Psoas muscle (tissue), 8 donors: ENCODE results near the gene BIRC7. TPM values are rescaled to one million over a fixed set of nuclear protein-coding genes. Genes with fewer than 3 reads are reported as not detected.

Experiments used
- ATAC-seq, 4 donors: fragments of 200-7000 bp; cut with Tn5 transposase; one replicate each; pipeline ENCODE4 v1.9.1; 2020; ENCODE audit warnings: moderate library complexity in 3 of 4, mild to moderate bottlenecking in 2 of 4
- DNase-seq, 2 donors: peaks; one replicate each; pipeline ENCODE4 v3.0.0-alpha.2; 2020
- H3K27ac ChIP-seq: fragments of 200-600 bp; one replicate; pipeline ENCODE4 v1.8.0; 2022
- H3K27me3 ChIP-seq, 3 donors: fragments of 200-600 bp in 1 of 3; one replicate each; pipeline versions ENCODE4 v1.6.1 to v1.8.0; 2013 to 2022; ENCODE audit warnings: low read length in 2 of 3, mild to moderate bottlenecking in 2 of 3, moderate library complexity in 1 of 3; ENCODE audit not compliant: insufficient read depth in 3 of 3
- H3K36me3 ChIP-seq, 2 donors: fragments of 200-600 bp in 1 of 2; one replicate each; pipeline versions ENCODE4 v1.6.1 to v1.8.0; 2013 to 2022; ENCODE audit warnings: low read depth in 1 of 2, mild to moderate bottlenecking in 1 of 2, moderate library complexity in 1 of 2; ENCODE audit not compliant: insufficient read depth in 1 of 2
- H3K4me1 ChIP-seq: fragments of 200-600 bp; one replicate; pipeline ENCODE4 v1.8.0; 2022
- H3K4me3 ChIP-seq: fragments of 200-600 bp; one replicate; pipeline ENCODE4 v1.8.0; 2022; ENCODE audit warnings: mild to moderate bottlenecking
- H3K9me3 ChIP-seq: fragments of 200-600 bp; one replicate; pipeline ENCODE4 v1.8.0; 2022
- WGBS, 3 donors: extraction: QIAGEN DNeasy Blood & Tissue Kit; methylation state at CpG; one replicate each; pipeline versions ENCODE4 v1.1.6 to v1.1.7; 2013; 5-methylcytosine and 5-hydroxymethylcytosine counted together
- intact Hi-C, 2 donors: fragments of 100-400 bp; cut with DNase I; formaldehyde crosslinking; loops; one replicate each; pipeline versions ENCODE4 v1.11.0 to v1.14.2; 2022
- polyA plus RNA-seq, 3 donors: library from polyadenylated mRNA; stranded (reverse); fragments of 200-250 nt; gene quantifications; one replicate each; pipeline ENCODE4 v1.2.3, GENCODE V29; 2013
- total RNA-seq, 4 donors: library from RNA; stranded (reverse); fragmentation: NEBNext Ultra II Directional in 2 of 4; extraction: Animal tissue kit (Norgen Biotek cat#: 25700) in 2 of 4; gene quantifications; one replicate each; pipeline versions ENCODE4 v1.2.1 to v1.2.4, GENCODE V29; 2021 to 2023
- TF ChIP-seq, protein P1 (sequence below): fragments of 200-600 bp; IDR thresholded peaks from one replicate; pipeline ENCODE4 v1.8.0; 2022; ENCODE audit warnings: antibody characterized with exemption
- donor health status: healthy with polysubstance abuse.
- donor health status: DM: no; HTN: no; CAD: no; lungs with moderate emphysema.
- donor health status: Bipolar disorder and iron deficiency.
- donor health status: healthy.
- donor health status: DM: yes; HTN: yes; CAD: no.
- donor health status: DM: no; HTN: no; CAD: no.
- donor health status: DM: no; HTN: no; CAD: no.
- donor health status: DM: yes; HTN: yes; CAD: no.

BIRC7 gene
- total and polyA plus RNA-seq, 7 donors: 0.04 TPM; not detected in 6

DNA sequence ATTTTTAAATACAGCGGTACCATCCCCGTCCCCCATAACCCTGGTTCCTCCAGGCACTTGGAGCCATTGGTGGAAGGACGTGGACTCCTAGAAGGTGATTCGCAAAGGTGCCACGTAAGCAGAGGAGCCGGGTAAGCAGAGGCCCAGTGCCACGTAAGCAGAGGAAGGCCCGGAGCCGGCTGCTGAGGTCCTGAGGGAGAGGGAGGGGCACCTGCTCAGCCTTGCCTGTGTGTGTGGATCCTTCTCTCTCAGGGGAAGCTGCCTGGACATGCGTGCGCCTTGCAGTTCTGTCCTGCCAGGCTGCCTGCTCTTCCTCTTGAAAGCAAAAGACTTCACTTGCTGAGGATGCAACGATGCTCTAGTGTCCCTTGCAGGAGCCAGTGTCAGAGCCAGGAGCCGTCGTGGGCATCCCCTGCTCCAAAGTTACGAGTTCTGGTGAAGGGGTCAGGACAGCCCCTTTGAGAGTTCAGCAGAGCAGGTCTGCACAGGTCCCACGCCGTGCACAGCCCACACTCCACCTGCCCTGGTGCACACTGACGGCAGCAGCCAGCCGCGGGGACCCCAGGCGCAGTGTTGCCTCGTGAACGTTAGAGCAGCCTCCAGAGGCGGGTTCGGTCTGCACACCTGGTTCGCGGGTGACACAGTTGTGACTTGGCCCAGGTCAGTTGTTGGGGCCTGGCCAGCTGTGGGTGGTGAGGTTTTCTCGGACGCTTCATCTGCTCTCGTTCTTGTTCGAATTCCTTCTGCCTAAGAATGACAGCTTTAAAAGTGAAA lies 20.4 kb downstream of the BIRC7 start:
- TF ChIP-seq, protein P1, sequence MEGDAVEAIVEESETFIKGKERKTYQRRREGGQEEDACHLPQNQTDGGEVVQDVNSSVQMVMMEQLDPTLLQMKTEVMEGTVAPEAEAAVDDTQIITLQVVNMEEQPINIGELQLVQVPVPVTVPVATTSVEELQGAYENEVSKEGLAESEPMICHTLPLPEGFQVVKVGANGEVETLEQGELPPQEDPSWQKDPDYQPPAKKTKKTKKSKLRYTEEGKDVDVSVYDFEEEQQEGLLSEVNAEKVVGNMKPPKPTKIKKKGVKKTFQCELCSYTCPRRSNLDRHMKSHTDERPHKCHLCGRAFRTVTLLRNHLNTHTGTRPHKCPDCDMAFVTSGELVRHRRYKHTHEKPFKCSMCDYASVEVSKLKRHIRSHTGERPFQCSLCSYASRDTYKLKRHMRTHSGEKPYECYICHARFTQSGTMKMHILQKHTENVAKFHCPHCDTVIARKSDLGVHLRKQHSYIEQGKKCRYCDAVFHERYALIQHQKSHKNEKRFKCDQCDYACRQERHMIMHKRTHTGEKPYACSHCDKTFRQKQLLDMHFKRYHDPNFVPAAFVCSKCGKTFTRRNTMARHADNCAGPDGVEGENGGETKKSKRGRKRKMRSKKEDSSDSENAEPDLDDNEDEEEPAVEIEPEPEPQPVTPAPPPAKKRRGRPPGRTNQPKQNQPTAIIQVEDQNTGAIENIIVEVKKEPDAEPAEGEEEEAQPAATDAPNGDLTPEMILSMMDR: no peak
- ATAC-seq (no peak), DNase-seq (no peak)
- Histone ChIP-seq H3K27ac (no peak overlapping the region), H3K4me3 (no peak overlapping the region), H3K4me1 (peaks cover 2% of the 10 kb centered on the region), H3K27me3 (peaks cover 0 to 79% (median 30%) of the 10 kb centered on the region in 3 donors), H3K36me3 (no peaks in the 10 kb centered on the region), H3K9me3 (no peaks in the 10 kb centered on the region)
- 59 to 63% (median 62%) methylated on average over 31 of the region's 31 CpGs for whole genome bisulfite sequencing, 3 donors
- intact Hi-C loops: no loop called here

- Histone ChIP-seq H3K4me1 (peaks cover 2% of the 10 kb centered on the region), H3K27ac (no peak overlapping the region), H3K9me3 (no peaks in the 10 kb centered on the region), H3K27me3 (peaks cover 0 to 76% (median 29%) of the 10 kb centered on the region in 3 donors), H3K36me3 (no peaks in the 10 kb centered on the region), H3K4me3 (no peak overlapping the region)
- TF ChIP-seq, protein P1: no peak
- intact Hi-C loops: no loop called here
- ATAC-seq (no peak), DNase-seq (no peak)
- 87 to 94% (median 91%) methylated on average over 4 of the region's 4 CpGs for WGBS, 3 donors
Observed at GRCh38 chr20:63256954-63257353, 21.2 kb downstream of the BIRC7 start.

DNA sequence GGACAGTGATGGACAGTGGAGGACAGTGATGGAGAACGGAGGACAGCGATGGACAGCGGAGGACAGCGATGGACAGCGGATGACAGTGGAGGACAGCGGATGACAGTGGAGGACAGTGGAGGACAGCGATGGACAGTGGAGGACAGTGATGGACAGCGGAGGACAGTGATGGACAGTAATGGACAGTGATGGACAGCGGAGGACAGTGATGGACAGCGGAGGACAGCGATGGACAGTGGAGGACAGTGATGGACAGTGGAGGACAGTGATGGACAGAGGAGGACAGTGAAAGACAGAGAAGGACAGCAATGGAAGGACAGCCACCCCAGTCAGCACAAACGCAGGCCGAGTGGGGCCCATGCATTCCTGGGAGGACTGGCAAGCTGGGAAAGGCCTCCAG lies 21.9 kb downstream of the BIRC7 start:
- 88 to 92% (median 89%) methylated on average over 10 to 13 of the region's 13 CpGs for WGBS, 3 donors
- Histone ChIP-seq H3K9me3 (no peaks in the 10 kb centered on the region), H3K4me3 (no peak overlapping the region), H3K27me3 (peaks cover 0 to 71% (median 26%) of the 10 kb centered on the region in 3 donors), H3K4me1 (peaks cover 2% of the 10 kb centered on the region), H3K27ac (no peak overlapping the region), H3K36me3 (no peaks in the 10 kb centered on the region)
- ATAC-seq: no peak
- no peak for DNase-seq
- TF ChIP-seq, protein P1: no peak
- intact Hi-C loops: no loop called here

DNA sequence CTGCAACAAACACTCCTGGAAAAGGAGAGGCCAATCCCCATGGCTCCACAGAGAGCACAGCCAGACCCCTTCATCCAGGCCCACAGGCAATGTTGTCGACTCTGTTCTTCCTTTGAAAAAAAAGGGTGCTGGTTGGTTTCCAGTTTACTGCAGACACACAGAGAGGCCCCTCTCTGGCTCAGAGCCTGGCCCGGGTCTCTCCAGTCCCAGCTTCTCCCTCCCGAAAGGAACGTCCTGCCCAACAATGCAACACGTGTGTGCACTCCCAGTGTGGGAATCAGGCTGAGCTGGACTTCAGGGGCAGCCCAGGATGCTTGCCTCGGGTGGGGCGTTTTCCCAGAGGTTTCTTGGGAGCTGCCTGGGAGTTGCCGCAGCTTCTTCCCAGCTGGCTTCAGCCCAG lies 23.1 kb downstream of the BIRC7 start:
- no peaks in the 10 kb centered on the region for H3K36me3 ChIP-seq
- H3K4me1 ChIP-seq: no peaks in the 10 kb centered on the region
- no peaks in the 10 kb centered on the region for H3K9me3 ChIP-seq
- peaks cover 0 to 68% (median 19%) of the 10 kb centered on the region in 3 donors for H3K27me3 ChIP-seq
- WGBS, 3 donors: 18 to 31% (median 25%) methylated on average over 8 of the region's 8 CpGs
- ATAC-seq: no peak
- intact Hi-C loops: no loop called here
- TF ChIP-seq, protein P1: no peak
- DNase-seq: no peak
- no peak overlapping the region for H3K27ac ChIP-seq
- no peak overlapping the region for H3K4me3 ChIP-seq
